ENCODE data around the gene HMCN2.

- TF ChIP-seq CTCF (IDR thresholded peaks at IDR 0.05): no peak
- no peak for TF ChIP-seq POLR2AphosphoS5 (IDR thresholded peaks at IDR 0.05)
- no peak for TF ChIP-seq POLR2A (IDR thresholded peaks at IDR 0.05)
These were observed 37.7 kb upstream of the HMCN2 start for GRCh38 chr9:130227833-130228232.

Data from suprapubic skin (tissue), 4 donors.